Measurements from ENCODE around the gene OR51F1.
A peak's percentile ranks its signal among the peaks of the same experiment; 100 is the strongest.
"Not testable (repeated sequence)": the region's sequence is repeated elsewhere in the genome, so short reads cannot be mapped to it uniquely, and the experiment has no call there.

OR51F1 gene

GRCh38 chr11:4769838-4770237, at the start of gene OR51F1:
TSS of gene OR51F1 (minus strand) at chr11:4769938. CDS start at chr11:4769938, 0 bp downstream.
- no peak for DNase-seq

GRCh38 chr11:4809246-4809645, 39.5 kb upstream of the OR51F1 start:
- no peak for DNase-seq

- peak; percentile 1 for DNase-seq
Observed at GRCh38 chr11:4808476-4808875, 38.7 kb upstream of the OR51F1 start.

- no peak for DNase-seq
Observed at GRCh38 chr11:4804280-4804679, 34.5 kb upstream of the OR51F1 start, which contains the start of gene OR52R1. TSS of gene OR52R1 (minus strand) at chr11:4804380. CDS start at chr11:4804380, 0 bp downstream.

GRCh38 chr11:4801316-4801715, 31.6 kb upstream of the OR51F1 start:
- not testable (repeated sequence) for DNase-seq

- no peak for DNase-seq
Observed at GRCh38 chr11:4798427-4799183, 28.9 kb upstream of the OR51F1 start.

GRCh38 chr11:4797206-4797605, 27.5 kb upstream of the OR51F1 start:
- DNase-seq, result no peak

GRCh38 chr11:4782454-4782853, 12.7 kb upstream of the OR51F1 start:
- no peak for DNase-seq

- DNase-seq, result no peak
Observed at GRCh38 chr11:4768094-4768493, 1.6 kb downstream of the OR51F1 start.

GRCh38 chr11:4766420-4767043, 3.2 kb downstream of the OR51F1 start:
- DNase-seq, result no peak

GRCh38 chr11:4763096-4763495, 6.6 kb downstream of the OR51F1 start:
- no peak for DNase-seq

GRCh38 chr11:4751201-4751600, 18.5 kb downstream of the OR51F1 start:
- DNase-seq, result no peak

GRCh38 chr11:4748438-4748837, 21.3 kb downstream of the OR51F1 start:
- DNase-seq, result no peak

GRCh38 chr11:4740735-4741134, 29.0 kb downstream of the OR51F1 start:
- DNase-seq, result no peak

GRCh38 chr11:4727171-4727570, 42.6 kb downstream of the OR51F1 start:
- DNase-seq, result no peak

GRCh38 chr11:4722616-4723534, 46.9 kb downstream of the OR51F1 start:
- DNase-seq, result not testable (repeated sequence)

All from kidney glomerular epithelial cell (primary cell).